HG03025 (cell line): ENCODE data around the gene ACSS2.
A peak's percentile ranks its signal among the peaks of the same experiment; 100 is the strongest.

ENCODE experiments used
- ATAC-seq: cut with Tn5 transposase; IDR thresholded peaks from one replicate; pipeline ENCODE4 v1.9.1; 2021; ENCODE audit warnings: mild to moderate bottlenecking, moderate library complexity; ENCODE audit not compliant: unreplicated experiment, low FRiP score

Gene ACSS2, protein sequence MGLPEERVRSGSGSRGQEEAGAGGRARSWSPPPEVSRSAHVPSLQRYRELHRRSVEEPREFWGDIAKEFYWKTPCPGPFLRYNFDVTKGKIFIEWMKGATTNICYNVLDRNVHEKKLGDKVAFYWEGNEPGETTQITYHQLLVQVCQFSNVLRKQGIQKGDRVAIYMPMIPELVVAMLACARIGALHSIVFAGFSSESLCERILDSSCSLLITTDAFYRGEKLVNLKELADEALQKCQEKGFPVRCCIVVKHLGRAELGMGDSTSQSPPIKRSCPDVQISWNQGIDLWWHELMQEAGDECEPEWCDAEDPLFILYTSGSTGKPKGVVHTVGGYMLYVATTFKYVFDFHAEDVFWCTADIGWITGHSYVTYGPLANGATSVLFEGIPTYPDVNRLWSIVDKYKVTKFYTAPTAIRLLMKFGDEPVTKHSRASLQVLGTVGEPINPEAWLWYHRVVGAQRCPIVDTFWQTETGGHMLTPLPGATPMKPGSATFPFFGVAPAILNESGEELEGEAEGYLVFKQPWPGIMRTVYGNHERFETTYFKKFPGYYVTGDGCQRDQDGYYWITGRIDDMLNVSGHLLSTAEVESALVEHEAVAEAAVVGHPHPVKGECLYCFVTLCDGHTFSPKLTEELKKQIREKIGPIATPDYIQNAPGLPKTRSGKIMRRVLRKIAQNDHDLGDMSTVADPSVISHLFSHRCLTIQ

DNA sequence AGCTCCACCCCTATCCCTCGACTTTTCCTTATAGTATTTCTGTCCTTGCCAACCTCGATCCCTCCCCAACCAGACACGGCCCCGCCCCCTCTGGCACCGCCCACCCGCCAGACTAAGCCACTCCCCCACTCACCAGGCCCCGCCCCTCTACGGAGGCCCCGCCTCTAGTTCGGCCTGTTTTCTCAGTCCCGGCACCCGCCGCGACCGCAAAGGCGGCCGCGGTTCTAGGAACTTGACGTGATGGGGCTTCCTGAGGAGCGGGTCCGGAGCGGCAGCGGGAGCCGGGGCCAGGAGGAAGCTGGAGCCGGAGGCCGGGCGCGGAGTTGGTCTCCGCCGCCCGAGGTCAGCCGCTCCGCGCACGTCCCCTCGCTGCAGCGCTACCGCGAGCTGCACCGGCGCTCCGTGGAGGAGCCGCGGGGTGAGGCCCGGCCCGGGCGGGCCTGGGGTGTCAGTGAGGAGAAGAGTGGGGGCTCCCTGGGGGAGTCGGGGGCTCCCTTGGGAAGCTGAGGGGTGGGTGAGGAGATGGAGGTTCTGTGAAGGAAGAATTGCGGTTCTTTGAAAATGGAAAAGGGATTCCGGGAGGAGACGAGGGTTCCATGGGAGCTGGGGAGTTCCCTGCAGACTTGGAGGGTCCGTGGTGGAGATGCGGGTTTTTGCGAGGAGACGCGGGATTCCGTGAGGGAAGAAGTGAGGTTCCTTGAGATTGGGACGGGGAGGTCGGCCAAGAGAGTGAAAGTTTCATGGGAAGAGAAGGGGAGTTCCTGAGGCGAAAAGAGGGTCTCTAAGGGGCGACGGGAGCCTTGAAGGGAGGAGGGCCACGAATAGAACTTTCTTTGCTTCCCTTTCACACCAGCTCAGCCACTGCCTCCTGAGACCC is at the start of gene ACSS2:
Gene ACSS2 (plus strand): TSS at position 207 of the 877 bp plus-strand sequence. CDS start 34 bp downstream, at position 241.
- peak; percentile 20 for ATAC-seq

DNA sequence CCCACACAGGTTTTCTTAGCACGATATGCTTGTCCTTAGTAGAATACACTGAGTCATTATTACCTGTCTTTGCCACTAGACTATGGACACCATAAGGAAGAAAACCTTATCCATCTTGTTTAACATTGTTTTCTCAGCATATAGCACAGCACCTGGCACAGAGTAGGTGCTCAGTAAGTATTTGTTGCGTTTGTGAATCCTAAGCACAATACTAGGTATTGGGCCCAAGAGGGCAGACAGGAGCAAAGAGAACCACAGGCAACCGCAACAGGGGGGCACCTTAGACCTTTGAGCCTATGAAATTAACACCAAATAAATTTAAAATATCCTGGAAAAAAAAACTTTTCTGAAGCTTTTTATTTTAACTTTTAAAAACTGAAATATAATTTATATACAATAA is 47.2 kb upstream of the ACSS2 start:
- ATAC-seq: no peak

DNA sequence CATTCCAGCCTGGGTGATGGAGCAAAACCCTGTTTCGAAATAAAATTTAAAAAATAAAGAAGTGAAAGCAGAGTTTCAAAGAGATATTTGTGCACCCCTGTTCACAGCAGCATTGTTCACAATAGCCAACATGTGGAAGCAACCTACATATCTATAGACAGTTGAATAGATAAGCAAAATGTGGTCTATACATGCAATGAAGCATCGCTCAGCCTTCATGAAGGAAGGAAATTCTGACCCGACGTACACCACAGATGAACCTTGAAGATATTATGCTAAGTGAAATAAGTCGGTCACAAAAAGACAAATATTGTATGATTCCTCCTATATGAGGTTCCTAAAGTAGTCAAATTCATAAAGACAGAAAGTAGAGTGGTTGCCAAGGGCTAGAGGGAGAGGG is 44.5 kb upstream of the ACSS2 start:
- ATAC-seq: no peak

DNA sequence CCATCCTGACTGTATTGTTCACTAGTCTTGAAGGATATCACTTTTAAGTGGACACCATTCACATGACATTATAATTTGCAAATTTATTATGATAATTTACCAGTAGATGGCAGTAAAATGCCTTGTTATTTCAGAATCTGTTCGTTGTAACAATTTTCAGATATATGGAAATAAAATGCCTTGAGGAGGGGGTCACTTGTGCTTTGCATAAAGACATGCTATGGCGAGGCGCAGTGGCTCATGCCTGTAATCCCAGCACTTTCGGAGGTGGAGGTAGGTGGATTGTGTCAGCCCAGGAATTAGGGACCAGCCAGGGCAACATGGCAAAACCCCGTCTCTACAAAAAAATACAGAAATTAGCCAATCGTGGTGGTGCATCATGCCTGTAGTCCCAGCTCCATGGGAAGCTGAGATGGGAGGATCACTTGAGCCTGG is 41.9 kb upstream of the ACSS2 start:
- ATAC-seq: no peak

DNA sequence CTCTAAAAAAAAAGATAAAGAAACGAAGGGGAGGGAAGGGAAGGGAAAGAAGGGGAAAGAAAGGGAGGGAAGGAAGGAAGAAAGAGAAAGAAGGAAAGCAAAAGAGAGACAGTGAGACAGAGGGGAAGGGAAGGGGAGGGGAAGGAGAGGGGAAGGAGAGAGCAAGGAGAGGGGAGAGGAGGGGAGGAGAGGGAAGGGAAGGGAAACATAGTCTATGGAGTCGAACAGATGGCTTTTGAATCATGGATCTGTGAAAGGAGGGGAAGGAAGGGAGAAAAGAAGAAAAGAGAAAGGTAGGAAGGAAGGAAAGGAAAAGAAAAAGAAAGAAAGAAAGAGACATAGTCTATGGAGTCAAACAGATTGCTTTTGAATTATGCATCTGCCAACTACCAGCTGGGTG is 34.3 kb upstream of the ACSS2 start:
- ATAC-seq: no peak

DNA sequence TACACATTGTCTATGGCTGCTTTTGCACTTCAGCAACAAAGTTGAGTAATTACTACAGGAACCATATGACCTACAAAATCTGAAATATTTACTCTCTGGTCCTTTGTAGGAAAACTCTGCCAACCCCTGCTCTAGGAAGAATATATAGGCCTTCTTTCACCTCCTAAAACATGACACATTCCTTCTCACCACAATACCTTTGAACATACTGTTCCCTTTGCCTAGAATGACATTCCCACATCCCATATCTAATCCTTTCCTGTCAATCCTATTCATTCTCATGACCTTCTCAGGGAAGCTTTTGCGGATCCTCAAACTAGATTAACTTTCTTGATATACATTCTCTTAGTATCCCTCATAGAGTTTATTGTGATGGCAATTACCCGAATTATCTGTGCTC is 33.0 kb upstream of the ACSS2 start:
- ATAC-seq: no peak

DNA sequence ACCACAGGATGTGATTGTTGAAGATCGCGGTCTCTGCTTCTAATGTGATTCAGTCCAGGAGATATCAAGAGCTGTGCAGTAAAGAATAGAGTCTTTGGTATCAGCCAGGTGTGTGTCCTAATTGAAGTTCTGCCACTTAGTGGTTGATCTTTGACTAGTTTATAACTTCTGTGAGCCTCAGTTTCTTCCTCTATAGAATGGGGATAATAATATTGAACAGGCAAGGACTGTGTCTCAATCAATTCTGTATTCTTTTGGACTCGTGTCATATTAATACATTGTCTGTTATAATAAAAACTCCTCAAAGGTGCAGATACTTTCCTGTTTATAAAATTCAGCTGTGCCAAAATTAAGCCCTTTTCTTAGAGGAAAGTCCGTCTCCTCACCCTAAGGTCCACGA is 27.8 kb upstream of the ACSS2 start:
- ATAC-seq: no peak

DNA sequence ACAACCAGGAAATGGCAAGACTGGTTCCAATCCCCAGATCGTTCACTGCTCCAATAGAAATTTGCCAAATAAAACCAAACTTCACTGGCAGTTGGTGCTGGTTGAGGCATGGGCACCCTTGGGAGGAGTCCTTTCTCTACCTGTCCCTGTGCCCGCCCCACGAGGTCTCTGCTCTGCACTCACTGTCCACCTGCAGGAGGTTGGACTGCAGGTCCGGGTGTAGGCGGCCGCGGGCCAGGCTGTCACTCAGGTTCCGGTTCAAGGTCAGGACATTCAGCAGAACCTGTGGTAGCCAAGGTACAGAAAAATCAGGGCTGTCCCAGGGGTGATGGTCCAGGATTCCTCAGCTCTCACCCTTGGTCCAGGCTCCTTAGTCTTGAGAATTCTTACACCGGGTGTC is 26.6 kb upstream of the ACSS2 start:
- no peak for ATAC-seq

DNA sequence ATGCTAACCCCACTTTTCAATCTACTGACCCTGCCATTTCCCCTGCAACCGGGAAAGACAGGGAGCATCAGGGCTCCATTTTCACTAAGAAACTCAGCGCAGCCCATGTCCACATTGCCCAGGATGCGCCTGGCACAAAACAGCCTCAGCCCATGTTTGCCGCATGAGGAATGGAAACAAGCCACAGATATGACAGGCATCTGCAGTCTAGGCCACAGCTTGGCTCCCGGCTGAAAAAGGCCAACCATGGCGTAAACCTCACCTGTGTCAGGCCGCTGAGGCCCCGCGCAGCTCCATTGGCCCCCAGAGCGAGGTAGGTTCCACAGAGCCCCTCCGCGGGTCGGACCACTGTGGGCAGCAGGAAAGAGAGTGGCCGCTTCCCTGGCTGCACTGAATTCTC is 25.4 kb upstream of the ACSS2 start:
- ATAC-seq: no peak

DNA sequence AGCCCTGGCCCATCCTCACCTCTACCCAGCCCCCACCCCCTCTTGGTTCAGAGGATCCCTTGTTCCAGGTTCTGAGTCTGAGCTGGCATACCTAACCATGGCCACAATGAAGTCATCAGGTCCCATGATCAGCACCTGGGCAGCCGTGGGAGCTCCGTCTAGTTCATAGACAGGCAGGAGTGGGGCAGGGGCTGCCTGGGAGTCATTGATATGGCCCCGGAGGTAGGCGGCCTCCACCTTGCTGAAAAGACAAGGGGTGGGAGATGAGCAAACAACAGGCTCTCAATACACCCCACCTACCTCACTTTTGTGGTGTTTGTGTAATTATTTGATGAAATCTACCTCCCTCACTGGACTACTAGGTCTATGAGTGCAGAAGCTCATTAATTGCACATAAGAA is 24.1 kb upstream of the ACSS2 start:
- ATAC-seq: no peak

DNA sequence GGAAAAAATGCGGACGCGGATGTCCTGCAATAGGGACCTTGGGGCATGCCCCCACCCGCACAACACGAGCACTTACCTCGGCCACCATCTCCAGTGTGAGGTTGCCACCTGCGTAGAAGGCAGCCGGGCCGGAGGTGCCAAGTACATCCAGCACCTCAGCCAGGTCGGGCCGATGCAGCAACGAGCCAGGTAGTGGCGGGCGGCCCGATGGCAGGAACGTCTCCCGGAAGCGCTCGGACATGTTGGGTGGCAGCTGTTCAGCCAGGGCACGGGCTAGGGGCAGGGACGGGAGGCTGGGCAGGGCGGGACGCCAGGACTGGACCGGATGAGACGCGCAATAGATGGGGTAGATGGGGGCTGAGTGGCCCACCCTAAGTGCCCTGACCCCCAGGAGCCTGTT is 17.0 kb upstream of the ACSS2 start:
- ATAC-seq: no peak

DNA sequence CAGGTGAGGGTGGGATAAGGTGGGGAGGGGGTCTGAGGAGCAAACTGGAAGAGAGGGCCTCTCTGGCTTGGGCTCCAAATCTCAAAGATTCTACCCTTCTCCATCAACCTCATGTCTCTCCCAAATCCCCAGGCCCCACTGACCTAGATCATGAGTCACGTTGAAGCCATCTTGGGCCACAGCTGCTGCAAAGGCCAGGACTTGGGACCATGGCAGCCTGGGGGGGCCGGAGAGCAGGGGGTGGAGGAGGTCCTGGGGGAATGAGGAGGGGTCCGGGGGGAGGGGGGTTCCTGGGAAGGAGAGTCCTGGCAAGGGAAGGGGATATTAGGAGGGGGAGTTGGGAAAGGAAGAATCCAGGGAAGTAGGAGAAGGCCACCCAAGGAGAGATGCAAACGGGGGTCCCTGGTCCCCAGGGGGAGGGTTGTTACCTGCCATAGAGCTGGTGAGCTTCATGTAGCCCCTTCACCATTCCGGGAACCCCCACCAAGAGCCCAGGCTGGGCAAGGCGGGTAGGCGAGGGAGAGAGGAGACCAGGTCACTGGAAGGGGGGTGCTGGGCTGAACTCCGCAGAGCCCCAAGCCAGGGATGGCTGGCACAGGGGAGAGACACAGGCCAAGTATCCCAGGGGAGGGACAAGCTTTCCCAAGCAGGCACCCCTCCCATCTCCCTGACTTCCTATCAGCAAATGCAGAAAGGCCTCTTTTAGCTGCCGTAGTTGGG is 16.4 kb upstream of the ACSS2 start:
- no peak for ATAC-seq

DNA sequence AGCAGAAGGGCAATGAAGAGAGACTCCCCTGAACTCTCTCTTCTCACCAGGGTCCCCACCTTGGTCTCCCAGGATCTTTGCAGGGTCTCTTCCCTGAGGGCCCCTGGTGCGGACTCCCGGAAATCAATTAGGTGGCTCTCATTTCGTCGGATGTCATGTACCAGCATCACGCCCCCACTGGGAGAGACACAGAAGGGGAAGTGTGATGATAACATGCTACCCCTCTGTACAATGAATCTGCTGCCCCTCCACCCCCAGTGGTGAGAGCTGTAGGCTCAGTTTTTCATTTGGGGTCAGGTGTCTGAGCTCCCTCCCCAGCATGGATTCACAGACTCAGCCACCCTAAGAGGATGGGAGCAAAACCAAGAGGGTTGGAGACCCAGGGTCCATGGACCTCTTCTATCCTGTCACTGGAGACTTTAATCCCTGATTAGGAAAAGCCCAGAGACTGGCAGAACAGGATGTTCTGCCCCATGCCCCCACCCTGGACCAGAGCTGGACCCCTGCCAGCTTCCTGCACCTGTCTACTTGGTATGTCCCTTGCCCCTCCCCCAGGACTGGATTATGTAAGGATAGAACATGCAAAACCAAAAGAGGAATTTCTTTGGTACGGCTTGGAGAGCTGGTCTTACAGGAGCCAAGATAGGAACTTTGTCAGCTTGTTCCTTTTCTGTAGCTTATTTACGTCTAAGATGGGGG is 14.9 kb upstream of the ACSS2 start:
- no peak for ATAC-seq

DNA sequence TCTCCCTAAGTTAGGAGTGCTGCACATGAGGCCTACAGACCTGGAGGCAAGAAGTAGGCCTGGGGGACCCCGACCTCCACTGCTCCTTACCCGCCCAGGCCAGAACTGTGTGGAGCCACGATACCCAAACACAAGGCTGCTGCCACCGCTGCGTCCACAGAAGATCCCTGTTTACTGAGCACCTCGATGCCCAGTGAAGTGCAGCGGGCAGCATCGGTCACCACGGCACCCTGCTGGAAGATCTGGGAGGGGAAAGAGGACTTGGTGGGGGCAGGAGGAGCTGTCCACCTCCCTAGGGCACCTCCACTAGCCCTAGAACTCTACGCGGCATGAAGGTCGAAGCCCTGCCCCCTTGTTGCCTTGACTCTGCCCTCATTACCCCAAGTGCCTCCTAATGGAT is 13.7 kb upstream of the ACSS2 start:
- no peak for ATAC-seq

DNA sequence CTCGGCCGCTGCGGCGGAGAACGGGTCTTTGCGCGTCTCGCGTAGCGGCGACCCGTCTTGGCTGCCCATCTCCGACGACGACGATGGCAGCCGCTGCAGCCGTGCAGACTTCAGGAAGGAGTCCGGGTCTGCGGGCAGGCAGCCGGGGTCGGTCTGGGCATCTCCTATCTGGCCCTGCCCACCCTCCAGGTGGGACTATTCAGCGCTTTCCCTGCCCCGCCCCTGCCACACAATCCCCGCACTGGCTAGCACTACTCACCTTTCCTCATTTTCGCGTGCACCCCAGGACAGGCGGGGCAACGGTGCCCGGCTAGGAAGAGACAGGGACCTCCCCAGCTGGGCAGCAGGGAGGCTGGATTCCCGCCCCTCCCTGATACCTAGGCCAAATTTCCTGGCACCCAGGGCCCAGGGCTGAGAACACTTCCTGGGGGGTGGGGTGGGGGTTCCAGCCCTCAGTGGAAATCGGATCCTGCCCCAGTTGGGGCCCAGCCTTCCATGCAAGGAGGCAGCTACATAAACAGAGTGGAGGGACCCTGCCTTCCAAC is 12.9 kb upstream of the ACSS2 start:
- ATAC-seq: no peak

DNA sequence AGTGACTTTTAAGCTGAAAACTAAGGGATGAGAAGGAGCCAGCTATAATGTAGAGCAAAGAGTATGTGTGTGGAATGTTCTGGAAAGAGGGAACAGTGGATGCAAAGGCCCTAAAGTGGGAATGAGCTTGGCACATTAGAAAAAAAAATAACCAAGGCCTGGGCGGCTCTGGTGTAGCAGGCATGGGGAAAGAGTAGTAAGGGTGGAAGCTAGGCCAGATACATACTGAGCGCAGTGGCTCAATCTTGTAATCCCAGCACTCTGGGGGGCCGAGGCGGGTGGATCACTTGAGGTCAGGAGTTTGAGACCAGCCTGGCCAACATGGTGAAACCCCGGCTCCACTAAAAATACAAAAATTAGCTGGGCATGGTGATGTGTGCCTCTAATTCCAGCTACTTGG is 12.2 kb upstream of the ACSS2 start:
- ATAC-seq: no peak

DNA sequence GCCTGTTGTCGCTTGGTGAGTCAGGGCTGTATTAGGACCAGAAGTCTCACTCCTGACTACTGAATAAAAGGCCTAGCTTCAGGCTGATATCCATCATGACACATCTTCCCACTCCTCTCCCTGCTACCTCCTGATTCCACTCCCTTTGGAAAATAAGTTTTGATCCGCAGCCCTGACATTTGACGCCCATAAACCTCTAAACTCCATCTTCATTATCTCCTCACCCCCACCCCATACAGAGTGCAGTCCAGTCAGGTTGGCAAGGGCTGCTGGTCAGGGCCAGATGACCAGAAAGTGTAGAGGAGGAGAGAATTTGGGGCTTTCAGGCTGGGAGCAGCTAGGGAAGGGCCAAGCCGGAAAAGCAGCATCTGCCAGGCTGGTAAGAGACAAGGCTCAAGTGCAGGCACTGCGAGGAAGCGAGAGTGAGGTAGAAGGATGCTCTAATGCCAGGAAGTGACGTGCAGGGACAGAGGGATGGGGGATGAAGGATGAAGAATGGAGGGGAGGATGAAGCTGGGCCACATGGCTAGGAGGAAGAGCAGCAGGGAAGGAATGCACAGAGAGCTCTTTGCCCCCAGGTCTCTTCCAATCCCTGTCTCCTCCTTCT is 5.0 kb upstream of the ACSS2 start:
- ATAC-seq: no peak

DNA sequence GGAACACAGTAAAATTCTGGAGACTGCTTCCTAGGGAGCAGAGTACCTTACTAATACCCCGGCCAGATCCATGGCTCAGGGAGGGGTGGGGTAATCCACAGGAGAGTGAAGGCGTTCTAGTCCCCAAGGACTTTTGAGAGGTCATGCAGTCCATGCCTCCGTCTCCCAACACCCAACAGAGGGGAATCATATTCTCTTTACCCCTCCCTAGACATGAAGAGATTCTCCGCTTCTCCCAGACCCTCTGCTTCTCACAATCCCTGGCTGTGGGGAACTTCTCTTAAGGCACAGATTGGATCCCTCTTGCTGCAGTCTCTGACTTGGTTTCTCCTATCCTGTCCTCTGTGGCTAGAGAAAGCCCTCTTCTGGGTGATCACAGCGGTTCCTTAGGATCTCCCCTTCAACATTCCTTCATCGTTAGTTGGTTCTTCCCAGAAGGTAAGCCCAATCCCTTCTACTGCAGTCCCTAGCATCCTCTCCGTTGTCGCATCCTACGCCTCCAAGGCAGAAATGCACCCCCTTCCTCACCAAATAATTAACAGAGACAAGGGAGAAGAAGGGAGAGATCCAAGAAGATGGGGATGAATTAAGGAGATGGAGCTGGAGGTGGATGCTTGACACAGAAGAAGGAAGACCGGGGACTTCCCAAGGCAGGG is 4.3 kb upstream of the ACSS2 start:
- no peak for ATAC-seq
